GM21529 (cell line): ENCODE data around the gene CCL2.

Source experiments
- ATAC-seq: cut with Tn5 transposase; IDR thresholded peaks from one replicate; pipeline ENCODE4 v1.9.1; 2021; ENCODE audit not compliant: unreplicated experiment

The CCL2 gene

GRCh38 chr17:34261568-34262337 is 6.7 kb downstream of the CCL2 start:
- ATAC-seq: no peak

DNA sequence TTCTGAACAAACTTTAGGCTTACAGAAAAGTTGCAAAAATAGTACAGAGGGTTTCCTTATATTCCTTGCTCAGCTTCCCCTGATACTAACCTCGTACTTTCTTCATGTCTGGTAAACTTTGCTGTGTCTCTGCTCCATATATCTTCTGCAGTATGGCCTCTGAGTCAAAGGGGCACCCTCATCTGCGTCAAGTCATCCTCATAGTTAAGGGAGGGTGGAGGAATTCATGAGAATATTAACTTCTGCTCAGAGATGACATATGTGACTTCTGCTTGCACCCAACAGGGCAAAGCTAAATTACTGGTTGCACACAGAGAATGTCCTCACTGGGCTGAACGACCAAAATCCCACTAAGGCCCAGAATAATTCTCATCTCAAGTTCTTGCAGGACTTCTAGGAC is 10.6 kb downstream of the CCL2 start:
- ATAC-seq: no peak

GRCh38 chr17:34269969-34270368 is 14.9 kb downstream of the CCL2 start, which contains the start of gene CCL7:
Gene CCL7, plus strand, starts transcription at chr17:34270221. Its CDS starts 70 bp downstream, at chr17:34270291.
- ATAC-seq: no peak

- ATAC-seq: no peak
Measured at GRCh38 chr17:34275881-34276280, 20.8 kb downstream of the CCL2 start.

- no peak for ATAC-seq
Measured at GRCh38 chr17:34276826-34277225, 21.7 kb downstream of the CCL2 start.

DNA sequence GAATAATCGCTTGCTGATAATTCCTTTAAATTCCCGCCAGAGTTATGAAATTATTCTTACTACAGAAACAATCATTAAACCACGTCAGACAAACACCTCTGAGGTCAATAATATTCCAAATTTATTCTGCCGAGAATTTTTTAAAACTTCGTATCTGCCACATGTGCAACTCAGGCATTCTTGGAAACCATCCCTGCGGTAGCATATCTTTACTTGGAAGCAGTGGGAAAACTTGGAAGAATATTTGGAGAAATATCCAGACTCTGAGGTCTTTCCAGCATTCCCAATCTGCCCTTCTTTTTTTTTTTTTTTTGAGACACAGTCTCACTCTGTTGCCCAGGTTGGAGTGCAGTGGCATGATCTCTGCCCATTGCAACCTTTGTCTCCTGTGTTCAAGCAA is 28.5 kb downstream of the CCL2 start:
- ATAC-seq: no peak

DNA sequence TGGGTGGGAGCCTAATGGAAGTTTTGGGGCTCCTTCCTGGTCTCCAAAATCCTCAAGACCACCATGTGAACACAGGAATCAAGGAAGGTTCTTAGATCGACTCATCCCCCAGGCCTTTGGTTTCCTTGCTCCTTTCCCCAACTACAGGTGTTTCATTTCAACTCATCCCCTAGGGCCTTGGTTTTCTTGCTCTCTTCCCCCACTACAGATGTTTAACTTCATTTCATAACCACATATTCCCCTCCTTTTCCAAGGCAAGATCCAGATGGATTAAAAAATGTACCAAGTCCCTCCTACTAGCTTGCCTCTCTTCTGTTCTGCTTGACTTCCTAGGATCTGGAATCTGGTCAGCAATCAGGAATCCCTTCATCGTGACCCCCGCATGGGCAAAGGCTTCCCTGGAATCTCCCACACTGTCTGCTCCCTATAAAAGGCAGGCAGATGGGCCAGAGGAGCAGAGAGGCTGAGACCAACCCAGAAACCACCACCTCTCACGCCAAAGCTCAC is 30.3 kb downstream of the CCL2 start, which contains the start of gene CCL11:
CCL11 (plus strand) TSS at position 457 of the 507 bp plus-strand sequence. CDS start 67 bp downstream, outside the sequence.
- no peak for ATAC-seq

GRCh38 chr17:34287875-34288274 is 32.8 kb downstream of the CCL2 start:
- ATAC-seq: no peak

- ATAC-seq: no peak
Measured at GRCh38 chr17:34290586-34290985, 35.5 kb downstream of the CCL2 start.

GRCh38 chr17:34291721-34292348 is 36.8 kb downstream of the CCL2 start:
- no peak for ATAC-seq

DNA sequence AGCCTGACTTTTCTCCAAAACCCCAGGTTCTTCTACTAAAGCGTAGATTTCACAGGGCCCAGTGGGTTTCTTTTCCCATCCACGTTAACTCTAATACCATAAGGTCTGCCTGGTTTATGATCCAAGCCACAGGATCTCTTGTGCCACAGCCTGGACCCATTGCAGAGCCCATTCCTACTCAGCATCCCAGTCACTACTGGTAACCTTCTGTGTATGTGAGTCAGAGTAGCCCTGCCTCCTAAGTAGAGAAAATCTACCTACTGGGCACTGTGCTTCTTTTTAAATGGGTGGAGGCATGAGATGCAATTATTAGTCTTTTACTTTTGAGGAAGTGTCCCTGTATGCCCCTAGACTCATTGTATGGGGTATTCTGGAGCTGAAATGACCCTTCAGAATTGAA is 43.9 kb downstream of the CCL2 start:
- ATAC-seq: no peak

DNA sequence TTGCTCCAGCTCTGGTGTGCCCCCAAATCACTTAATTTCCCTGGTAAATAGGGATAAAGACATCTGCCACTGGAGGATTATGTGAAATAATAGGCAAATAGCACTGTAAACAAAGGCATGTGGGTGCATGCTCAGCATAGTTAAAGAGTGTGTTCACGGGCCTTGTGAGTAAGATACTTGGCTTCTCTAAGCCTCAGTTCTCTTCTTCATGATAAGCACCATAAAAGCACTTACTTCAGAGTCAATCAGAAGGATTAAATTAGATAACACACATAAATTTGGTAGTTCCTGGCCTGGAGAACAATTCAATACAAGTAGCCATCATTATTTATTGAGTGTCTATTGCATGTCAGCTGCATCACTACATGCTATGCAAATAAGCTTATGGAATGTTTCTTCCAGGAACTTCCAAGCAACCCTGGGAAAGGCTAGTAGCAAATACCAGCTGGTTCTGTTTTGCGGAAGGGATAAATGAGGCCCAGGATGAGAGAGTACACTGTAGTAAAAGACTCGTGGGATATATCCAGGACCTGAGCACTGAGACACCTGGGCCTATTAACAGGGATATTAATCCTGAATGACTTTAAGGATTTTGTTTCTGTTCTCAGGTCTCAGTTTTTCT is 45.0 kb downstream of the CCL2 start:
- ATAC-seq: no peak

- no peak for ATAC-seq
Measured at GRCh38 chr17:34300652-34301370, 45.7 kb downstream of the CCL2 start.

DNA sequence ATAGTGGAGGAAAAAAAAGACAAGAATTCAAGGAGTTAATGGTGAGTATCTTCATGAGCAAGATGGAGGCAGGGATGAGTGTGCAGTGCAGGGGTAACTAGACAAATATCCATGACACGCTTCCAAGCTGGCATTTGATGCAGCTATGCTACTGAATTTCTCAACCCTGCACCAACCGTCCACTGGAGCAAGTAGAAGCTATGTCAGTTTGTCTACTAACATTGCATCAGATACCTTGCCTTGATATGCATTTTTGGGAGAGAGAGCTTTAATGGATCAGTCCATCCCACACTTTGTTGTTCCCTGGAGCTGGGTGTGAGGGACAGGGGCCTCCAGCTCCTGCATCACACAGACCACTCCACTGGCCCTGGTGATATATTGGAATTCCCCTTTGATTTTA is 46.9 kb downstream of the CCL2 start:
- ATAC-seq: no peak

- no peak for ATAC-seq
Measured at GRCh38 chr17:34302636-34303035, 47.6 kb downstream of the CCL2 start.

GRCh38 chr17:34303606-34304005 is 48.5 kb downstream of the CCL2 start:
- no peak for ATAC-seq

DNA sequence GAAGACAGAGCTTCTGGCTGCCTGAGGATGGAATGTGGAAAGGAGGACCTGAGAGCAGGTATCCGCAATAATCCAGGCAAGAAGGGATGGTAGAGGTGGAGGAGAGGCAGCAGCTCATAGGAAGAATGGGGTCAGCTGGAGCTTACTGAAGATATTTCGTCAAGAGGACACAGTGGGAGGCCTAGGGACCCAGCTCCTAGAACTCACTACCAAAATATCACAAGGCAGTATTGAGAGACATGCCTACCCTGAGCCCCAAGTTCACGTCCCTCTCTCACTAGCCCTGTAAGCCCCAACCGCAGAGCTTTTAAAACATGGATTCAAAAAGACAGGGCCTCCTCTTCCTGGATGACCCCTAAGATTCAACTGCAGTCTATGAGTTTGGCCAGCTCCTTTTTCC is 50.0 kb downstream of the CCL2 start:
- no peak for ATAC-seq

DNA sequence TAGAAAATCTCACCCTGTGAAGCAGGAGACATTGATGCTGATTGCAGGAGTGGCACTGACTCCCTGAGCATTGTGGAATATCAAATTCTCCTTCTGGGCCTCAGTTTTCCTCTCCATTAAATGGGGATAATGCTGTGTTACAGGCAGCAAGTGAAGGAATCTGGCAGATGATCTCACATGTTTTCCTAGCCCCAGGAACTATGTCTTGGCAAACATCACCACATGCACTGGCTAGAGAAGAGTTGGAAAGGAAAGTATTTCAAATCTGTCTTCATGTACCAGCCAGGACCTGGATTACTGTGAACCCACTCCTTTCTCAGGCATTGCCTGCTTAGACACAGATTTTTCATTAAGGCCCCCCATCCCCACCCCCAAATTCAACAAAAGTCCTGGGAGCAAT is 50.5 kb downstream of the CCL2 start:
- no peak for ATAC-seq

DNA sequence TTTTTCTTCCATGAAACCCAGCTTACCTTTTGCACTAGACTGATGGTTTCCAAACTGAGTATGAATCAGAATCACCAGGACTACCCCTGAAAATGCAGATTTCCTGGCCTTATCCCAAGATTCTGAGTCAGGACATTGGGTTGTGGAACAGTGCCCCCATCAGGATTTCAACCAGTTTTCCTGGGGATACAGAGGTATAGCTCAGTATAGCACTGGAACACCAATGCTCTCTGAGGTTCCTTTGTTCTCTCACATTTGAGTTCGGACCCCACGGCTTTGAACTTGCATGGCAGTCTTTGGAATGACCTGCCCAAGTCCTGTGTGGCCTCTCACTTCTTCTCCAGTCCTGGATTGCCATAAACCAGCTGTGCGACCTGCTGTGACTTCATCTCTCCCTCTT is 51.4 kb downstream of the CCL2 start:
- no peak for ATAC-seq
